IPS-18c (cell line): Measurements from ENCODE around the gene TRPT1.

Experiments used
- H3K4me3 ChIP-seq: 2 replicates; pipeline ENCODE4 v1.7.0; 2013; ENCODE audit warnings: low read depth, mild to moderate bottlenecking, low read length, moderate library complexity; ENCODE audit not compliant: insufficient read depth
- H3K9me3 ChIP-seq: one replicate; pipeline ENCODE4 v1.6.1; 2013; ENCODE audit warnings: mild to moderate bottlenecking, low read length, moderate library complexity; ENCODE audit not compliant: control insufficient read depth, insufficient read depth

The TRPT1 gene

GRCh38 chr11:64224151-64224890 is 1.7 kb downstream of the TRPT1 start:
- Histone ChIP-seq H3K4me3 (no peak overlapping the region), H3K9me3 (peaks cover 5% of the 10 kb centered on the region)

GRCh38 chr11:64223001-64223651 is 2.9 kb downstream of the TRPT1 start:
- Histone ChIP-seq H3K9me3 (peaks cover 5% of the 10 kb centered on the region), H3K4me3 (no peak overlapping the region)

- Histone ChIP-seq H3K4me3 (no peak overlapping the region), H3K9me3 (peaks cover 5% of the 10 kb centered on the region)
These were observed 3.4 kb downstream of the TRPT1 start for GRCh38 chr11:64222651-64223000.

GRCh38 chr11:64220798-64221197 is 5.2 kb downstream of the TRPT1 start:
- H3K9me3 ChIP-seq: peaks cover 5% of the 10 kb centered on the region
- no peak overlapping the region for H3K4me3 ChIP-seq

GRCh38 chr11:64220271-64220670 is 5.7 kb downstream of the TRPT1 start:
- Histone ChIP-seq H3K9me3 (peaks cover 5% of the 10 kb centered on the region), H3K4me3 (no peak overlapping the region)

GRCh38 chr11:64219755-64220154 is 6.2 kb downstream of the TRPT1 start:
- H3K9me3 ChIP-seq: peaks cover 5% of the 10 kb centered on the region
- no peak overlapping the region for H3K4me3 ChIP-seq

GRCh38 chr11:64219354-64219684 is 6.7 kb downstream of the TRPT1 start:
- no peak overlapping the region for H3K4me3 ChIP-seq
- H3K9me3 ChIP-seq: peaks cover 5% of the 10 kb centered on the region

- H3K4me3 ChIP-seq: no peak overlapping the region
These were observed 7.2 kb downstream of the TRPT1 start for GRCh38 chr11:64218628-64219353.

GRCh38 chr11:64216879-64217278 is 9.1 kb downstream of the TRPT1 start:
- Histone ChIP-seq H3K9me3 (peaks cover 2% of the 10 kb centered on the region), H3K4me3 (no peak overlapping the region)

More at GRCh38 chr11:64218628-64219353, 7.2 kb downstream of the TRPT1 start:
- peaks cover 5% of the 10 kb centered on the region for H3K9me3 ChIP-seq

GRCh38 chr11:64211181-64211872 is 14.7 kb downstream of the TRPT1 start:
- H3K9me3 ChIP-seq: peaks cover 4% of the 10 kb centered on the region

GRCh38 chr11:64210301-64211020 is 15.5 kb downstream of the TRPT1 start:
- Histone ChIP-seq H3K9me3 (peaks cover 2% of the 10 kb centered on the region), H3K4me3 (no peak overlapping the region)

More at GRCh38 chr11:64211181-64211872, 14.7 kb downstream of the TRPT1 start:
- H3K4me3 ChIP-seq: no peak overlapping the region

GRCh38 chr11:64209563-64209843 is 16.5 kb downstream of the TRPT1 start:
- no peak overlapping the region for H3K4me3 ChIP-seq
- H3K9me3 ChIP-seq: peaks cover 2% of the 10 kb centered on the region

- Histone ChIP-seq H3K4me3 (no peak overlapping the region), H3K9me3 (peaks cover 2% of the 10 kb centered on the region)
These were observed 17.0 kb downstream of the TRPT1 start for GRCh38 chr11:64208796-64209562.

GRCh38 chr11:64208086-64208795 is 17.7 kb downstream of the TRPT1 start:
- no peak overlapping the region for H3K4me3 ChIP-seq
- H3K9me3 ChIP-seq: peaks cover 2% of the 10 kb centered on the region

GRCh38 chr11:64207256-64208085 is 18.5 kb downstream of the TRPT1 start:
- H3K9me3 ChIP-seq: peaks cover 2% of the 10 kb centered on the region

More at GRCh38 chr11:64207256-64208085, 18.5 kb downstream of the TRPT1 start:
- H3K4me3 ChIP-seq: no peak overlapping the region
